BE2C (cell line): Measurements from ENCODE around the gene KIF18B.

Experiments used
- DNase-seq: peaks from one replicate; pipeline ENCODE4 v3.0.0-alpha.2; 2020
- H3K27me3 ChIP-seq: fragments of 250-450 bp; sonication (Bioruptor Pico); 2 replicates; pipeline ENCODE4 v1.5.1; 2020; ENCODE audit warnings: mild to moderate bottlenecking
- H3K36me3 ChIP-seq: fragments of 250-450 bp; sonication (Bioruptor Pico); 2 replicates; pipeline ENCODE4 v1.5.1; 2020; ENCODE audit warnings: mild to moderate bottlenecking
- H3K4me1 ChIP-seq: fragments of 250-450 bp; sonication (Bioruptor Pico); 2 replicates; pipeline ENCODE4 v1.5.1; 2020
- H3K4me3 ChIP-seq: 2 replicates; pipeline ENCODE4 v1.5.1; 2011; ENCODE audit warnings: low read depth, low read length
- H3K9me3 ChIP-seq: fragments of 250-450 bp; sonication (Bioruptor Pico); 2 replicates; pipeline ENCODE4 v1.5.1; 2020
- CTCF ChIP-seq: IDR thresholded peaks from 2 replicates; pipeline ENCODE4 v1.5.1; 2012; ENCODE audit warnings: mild to moderate bottlenecking, low read depth, low read length

Gene KIF18B

DNA sequence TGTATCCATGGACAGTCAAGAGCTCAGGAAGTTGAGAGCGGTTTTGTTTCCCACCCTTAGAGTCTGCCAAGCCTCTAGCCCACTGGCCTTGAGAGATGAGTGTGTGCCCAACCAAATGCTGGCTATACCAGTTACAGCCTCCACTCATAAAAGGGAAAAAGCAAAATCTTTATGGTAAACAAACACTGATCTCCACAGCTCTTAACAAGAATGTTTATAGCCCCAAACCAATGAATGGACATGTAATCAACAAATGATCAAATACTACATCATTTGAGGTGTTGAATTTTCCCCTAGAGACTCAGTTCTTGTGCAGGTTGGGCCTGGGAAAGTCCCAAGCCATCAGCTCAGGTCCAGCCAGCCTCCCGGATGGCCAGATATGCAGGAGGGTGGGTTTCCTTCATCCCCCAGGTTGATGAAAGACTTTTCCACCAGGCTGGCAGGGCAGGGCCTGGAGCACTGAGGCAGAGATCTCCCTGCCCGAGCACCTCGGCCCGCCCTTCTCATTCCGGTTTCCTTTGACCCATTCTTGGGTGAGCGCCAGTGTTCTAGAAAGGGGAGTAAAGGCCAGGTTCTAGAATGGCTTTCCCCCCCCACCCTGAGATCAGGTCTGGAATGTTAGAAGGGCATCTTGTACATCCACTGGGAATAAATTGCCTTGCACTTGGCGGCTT lies 44.4 kb downstream of the KIF18B start:
- no peak for DNase-seq
- TF ChIP-seq CTCF = no peak
- H3K36me3 ChIP-seq = no peaks in the 10 kb centered on the region
- no peaks in the 10 kb centered on the region for H3K9me3 ChIP-seq
- no peak overlapping the region for H3K4me3 ChIP-seq
- peaks cover 4% of the 10 kb centered on the region; the same call in 1 of the 2 replicates for H3K4me1 ChIP-seq
- no peaks in the 10 kb centered on the region for H3K27me3 ChIP-seq

- no peaks in the 10 kb centered on the region for H3K36me3 ChIP-seq
- no peaks in the 10 kb centered on the region for H3K27me3 ChIP-seq
- DNase-seq = no peak
- no peak for TF ChIP-seq CTCF
- no peak overlapping the region for H3K4me3 ChIP-seq
- no peaks in the 10 kb centered on the region for H3K9me3 ChIP-seq
- H3K4me1 ChIP-seq = peaks cover 4% of the 10 kb centered on the region
Measured at GRCh38 chr17:44902135-44902760, 45.3 kb downstream of the KIF18B start.

DNA sequence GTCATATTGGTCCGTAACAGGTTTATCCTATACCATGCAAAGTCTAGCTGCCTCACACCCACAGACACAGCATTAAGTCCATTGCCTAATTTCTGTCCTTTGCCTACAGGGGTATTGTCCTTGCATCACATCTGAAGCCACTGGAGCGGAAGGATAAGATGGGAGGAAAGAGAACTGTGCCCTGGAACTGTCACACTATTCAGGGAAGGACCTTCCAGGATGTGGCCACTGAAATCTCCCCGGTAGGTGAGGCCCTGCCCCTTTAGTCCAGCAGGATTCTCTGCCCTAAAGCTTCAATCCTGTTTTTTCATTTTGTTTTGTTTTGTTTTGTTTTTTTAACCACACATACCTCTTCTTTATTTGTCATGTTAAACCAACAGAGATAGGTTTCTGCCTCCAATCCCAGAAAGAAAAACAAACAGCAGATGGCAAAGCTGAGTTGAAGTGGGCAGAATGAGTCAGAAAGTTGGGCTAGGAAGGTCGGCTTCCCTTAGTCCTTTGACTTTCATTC lies 46.1 kb downstream of the KIF18B start:
- H3K4me3 ChIP-seq = no peak overlapping the region
- no peak for TF ChIP-seq CTCF
- H3K36me3 ChIP-seq = peaks cover 4% of the 10 kb centered on the region; the same call in 1 of the 2 replicates
- H3K4me1 ChIP-seq = peaks cover 4% of the 10 kb centered on the region
- H3K27me3 ChIP-seq = no peaks in the 10 kb centered on the region
- no peak for DNase-seq
- H3K9me3 ChIP-seq = no peaks in the 10 kb centered on the region

- H3K27me3 ChIP-seq = no peaks in the 10 kb centered on the region
- no peak overlapping the region for H3K4me3 ChIP-seq
- H3K9me3 ChIP-seq = no peaks in the 10 kb centered on the region
- TF ChIP-seq CTCF = no peak
- peak; percentile 49 for DNase-seq
- peaks cover 7% of the 10 kb centered on the region for H3K36me3 ChIP-seq
- H3K4me1 ChIP-seq = peaks cover 4% of the 10 kb centered on the region
Measured at GRCh38 chr17:44900894-44901293, 46.7 kb downstream of the KIF18B start.

GRCh38 chr17:44899074-44899782 lies 48.3 kb downstream of the KIF18B start, which contains the start of gene EFTUD2:
Gene EFTUD2, minus strand, starts transcription at chr17:44899445. Its CDS starts 4,924 bp downstream, at chr17:44894521.
- Histone ChIP-seq H3K4me3 (peak within 1 kb of the TSS; percentile 99), H3K27me3 (no peaks in the 10 kb centered on the region), H3K9me3 (no peaks in the 10 kb centered on the region), H3K4me1 (peaks cover 4% of the 10 kb centered on the region), H3K36me3 (peaks cover 19% of the 10 kb centered on the region)
- no peak for TF ChIP-seq CTCF
- DNase-seq = peak; percentile 93
